Body of pancreas (tissue), 4 donors: ENCODE results near the gene IFT122. TPM values are rescaled to one million over a fixed set of nuclear protein-coding genes. Genes with fewer than 3 reads are reported as not detected.

Experiments used
- ATAC-seq: fragments of 150-250 bp; one replicate; pipeline ENCODE4 v1.9.1; 2016
- DNase-seq, 4 donors: peaks; one replicate each; pipeline ENCODE4 v3.0.0-alpha.2; 2019
- H3K27ac ChIP-seq, 4 donors: fragments of 200-600 bp; sonication (generic); 1 replicate in 3 of 4; 2 replicates in 1 of 4; pipeline versions ENCODE4 v1.5.1 to v1.6.1; 2016 to 2019; ENCODE audit warnings: mild to moderate bottlenecking in 1 of 4, mixed read lengths in 1 of 4, moderate library complexity in 1 of 4
- H3K27me3 ChIP-seq, 2 donors: fragments of 200-600 bp; sonication (generic); one replicate each; pipeline ENCODE4 v1.6.0; 2016; ENCODE audit warnings: mild to moderate bottlenecking in 1 of 2
- H3K36me3 ChIP-seq, 2 donors: fragments of 200-600 bp; sonication (generic); replicated peaks in 1 of 2; 2 replicates each; pipeline ENCODE4 v1.5.1; 2016; ENCODE audit warnings: low read depth in 2 of 2; ENCODE audit not compliant: insufficient read depth in 1 of 2
- H3K4me1 ChIP-seq: fragments of 200-600 bp; sonication (generic); one replicate; pipeline ENCODE4 v1.6.0; 2016
- H3K4me3 ChIP-seq, 2 donors: fragments of 200-600 bp; sonication (generic); 1 replicate in 1 of 2; 2 replicates in 1 of 2; pipeline ENCODE4 v1.5.1; 2016 to 2019
- H3K9me3 ChIP-seq, 3 donors: fragments of 200-600 bp; sonication (generic); 1 replicate in 2 of 3; 2 replicates in 1 of 3; pipeline ENCODE4 v1.5.1; 2016
- POLR2A ChIP-seq, 3 donors: fragments of 450-650 bp; IDR thresholded peaks; one replicate each; pipeline ENCODE4 v1.6.1; 2016; ENCODE audit warnings: antibody characterized with exemption in 3 of 3, mild to moderate bottlenecking in 2 of 3
- WGBS, 2 donors: methylation state at CpG; one replicate each; pipeline ENCODE4 v1.1.5; 2017; 5-methylcytosine and 5-hydroxymethylcytosine counted together
- intact Hi-C: fragments of 100-400 bp; cut with DNase I; formaldehyde crosslinking; loops from one replicate; pipeline ENCODE4 v1.15.1; 2023
- total RNA-seq, 2 donors: library from RNA; depleted of rRNA; stranded (reverse); fragments of >200 nt; gene quantifications; one replicate each; pipeline ENCODE4 v1.1.0, GENCODE V29; 2016
- TF ChIP-seq, protein P1 (sequence below), 7 experiments: fragments of 450-650 bp in 4 of 7; fragments of 200-600 bp in 3 of 7; sonication (generic) in 3 of 7; IDR thresholded peaks; one replicate each; pipeline ENCODE4 v1.5.1; 2016 to 2019; ENCODE audit warnings: antibody characterized with exemption in 7 of 7

IFT122 gene
- total RNA-seq, 2 donors from 2014 or later = 10.5 to 34.8 TPM

DNA sequence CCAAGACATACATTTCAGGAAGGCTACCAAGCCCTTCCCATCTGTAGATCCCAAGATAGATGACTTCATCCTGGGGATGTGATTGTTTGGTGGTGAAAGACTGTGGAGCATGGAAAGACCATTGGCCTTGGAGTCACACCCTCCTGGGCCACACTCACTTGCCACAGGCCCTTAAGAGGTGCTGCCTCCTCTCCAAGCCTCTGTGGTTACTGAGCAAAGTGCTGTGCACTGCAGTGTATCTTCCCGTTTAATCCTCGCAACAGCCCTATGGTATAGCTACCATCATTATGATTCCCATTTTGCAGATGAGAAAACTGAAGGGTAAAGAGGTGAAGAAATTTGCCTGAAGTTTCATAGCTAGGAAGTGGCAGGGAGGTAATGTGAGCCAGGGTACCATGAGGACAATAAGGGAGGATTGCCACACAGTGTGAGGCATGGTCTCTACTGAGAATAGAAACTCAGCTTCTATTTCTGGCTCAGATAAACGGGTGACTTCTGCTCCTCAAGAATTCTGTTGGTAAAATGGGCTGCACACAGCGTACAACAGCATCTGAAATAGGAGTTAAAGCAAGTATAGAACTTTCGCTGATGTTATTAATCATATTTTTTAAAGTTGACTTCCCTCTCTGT lies 64.6 kb downstream of the IFT122 start:
- TF ChIP-seq, protein P1, sequence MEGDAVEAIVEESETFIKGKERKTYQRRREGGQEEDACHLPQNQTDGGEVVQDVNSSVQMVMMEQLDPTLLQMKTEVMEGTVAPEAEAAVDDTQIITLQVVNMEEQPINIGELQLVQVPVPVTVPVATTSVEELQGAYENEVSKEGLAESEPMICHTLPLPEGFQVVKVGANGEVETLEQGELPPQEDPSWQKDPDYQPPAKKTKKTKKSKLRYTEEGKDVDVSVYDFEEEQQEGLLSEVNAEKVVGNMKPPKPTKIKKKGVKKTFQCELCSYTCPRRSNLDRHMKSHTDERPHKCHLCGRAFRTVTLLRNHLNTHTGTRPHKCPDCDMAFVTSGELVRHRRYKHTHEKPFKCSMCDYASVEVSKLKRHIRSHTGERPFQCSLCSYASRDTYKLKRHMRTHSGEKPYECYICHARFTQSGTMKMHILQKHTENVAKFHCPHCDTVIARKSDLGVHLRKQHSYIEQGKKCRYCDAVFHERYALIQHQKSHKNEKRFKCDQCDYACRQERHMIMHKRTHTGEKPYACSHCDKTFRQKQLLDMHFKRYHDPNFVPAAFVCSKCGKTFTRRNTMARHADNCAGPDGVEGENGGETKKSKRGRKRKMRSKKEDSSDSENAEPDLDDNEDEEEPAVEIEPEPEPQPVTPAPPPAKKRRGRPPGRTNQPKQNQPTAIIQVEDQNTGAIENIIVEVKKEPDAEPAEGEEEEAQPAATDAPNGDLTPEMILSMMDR (IDR thresholded peaks at IDR 0.05) = no peak
- TF ChIP-seq POLR2A (IDR thresholded peaks at IDR 0.05) = no peak
- no peak for DNase-seq
- peaks cover 0 to 16% of the 10 kb centered on the region in 2 donors for H3K36me3 ChIP-seq
- no peaks in the 10 kb centered on the region for H3K4me1 ChIP-seq
- no peak for ATAC-seq
- intact Hi-C loops = no loop called here
- no peaks in the 10 kb centered on the region for H3K9me3 ChIP-seq
- no peak overlapping the region for H3K4me3 ChIP-seq
- H3K27me3 ChIP-seq = no peaks in the 10 kb centered on the region
- WGBS, 2 donors = 84 to 95% methylated on average over 5 of the region's 5 CpGs
- H3K27ac ChIP-seq = no peak overlapping the region

DNA sequence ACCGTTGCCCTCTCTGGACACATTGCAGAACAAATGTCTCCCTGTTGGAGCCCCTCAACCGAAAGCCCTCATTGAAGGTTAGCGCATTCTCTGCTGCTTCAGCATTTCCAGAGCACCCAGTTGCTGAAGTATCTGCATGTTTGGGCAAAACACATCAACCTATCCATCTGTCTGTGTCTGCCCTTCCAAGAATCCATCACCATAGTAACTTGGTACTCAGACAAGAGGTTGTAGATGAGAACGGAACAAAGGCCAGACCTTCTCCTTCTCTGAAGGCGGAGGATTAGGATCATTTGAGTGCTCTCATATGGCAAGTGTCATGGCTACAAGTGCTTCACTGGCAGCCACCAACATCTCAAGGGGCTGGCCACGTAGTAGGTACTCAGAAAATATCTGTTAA lies 65.3 kb downstream of the IFT122 start:
- ATAC-seq = no peak
- Histone ChIP-seq H3K36me3 (peaks cover 0 to 13% of the 10 kb centered on the region in 2 donors), H3K4me1 (no peaks in the 10 kb centered on the region), H3K9me3 (no peaks in the 10 kb centered on the region), H3K4me3 (no peak overlapping the region), H3K27me3 (no peaks in the 10 kb centered on the region), H3K27ac (no peak overlapping the region)
- no peak for TF ChIP-seq POLR2A (IDR thresholded peaks at IDR 0.05)
- TF ChIP-seq, protein P1 (IDR thresholded peaks at IDR 0.05) = no peak
- 95 to 96% methylated on average over 6 of the region's 6 CpGs for WGBS, 2 donors
- no peak for DNase-seq
- intact Hi-C loops = no loop called here

DNA sequence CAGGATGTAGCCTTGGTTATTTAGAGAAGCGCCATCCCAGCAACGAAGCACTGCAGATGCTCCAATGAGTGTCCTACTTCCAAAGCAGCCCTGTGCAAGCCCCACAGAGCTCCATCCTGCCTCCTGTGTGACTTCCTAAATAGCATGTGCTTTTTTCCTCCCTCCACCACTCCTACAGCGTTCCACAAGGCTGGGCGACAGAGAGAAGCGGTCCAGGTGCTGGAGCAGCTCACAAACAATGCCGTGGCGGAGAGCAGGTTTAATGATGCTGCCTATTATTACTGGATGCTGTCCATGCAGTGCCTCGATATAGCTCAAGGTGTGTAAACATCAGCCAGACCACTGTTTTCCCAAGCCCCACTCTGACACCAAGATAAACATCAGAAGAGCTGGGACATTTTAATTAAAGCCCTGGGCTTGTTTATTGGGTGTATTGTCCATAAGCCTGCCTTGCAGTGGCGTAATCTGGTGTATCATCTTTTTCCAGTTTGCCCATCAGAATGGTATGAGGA lies 66.3 kb downstream of the IFT122 start:
- WGBS, 2 donors = 70 to 71% methylated on average over 9 of the region's 9 CpGs
- no peak for ATAC-seq

DNA sequence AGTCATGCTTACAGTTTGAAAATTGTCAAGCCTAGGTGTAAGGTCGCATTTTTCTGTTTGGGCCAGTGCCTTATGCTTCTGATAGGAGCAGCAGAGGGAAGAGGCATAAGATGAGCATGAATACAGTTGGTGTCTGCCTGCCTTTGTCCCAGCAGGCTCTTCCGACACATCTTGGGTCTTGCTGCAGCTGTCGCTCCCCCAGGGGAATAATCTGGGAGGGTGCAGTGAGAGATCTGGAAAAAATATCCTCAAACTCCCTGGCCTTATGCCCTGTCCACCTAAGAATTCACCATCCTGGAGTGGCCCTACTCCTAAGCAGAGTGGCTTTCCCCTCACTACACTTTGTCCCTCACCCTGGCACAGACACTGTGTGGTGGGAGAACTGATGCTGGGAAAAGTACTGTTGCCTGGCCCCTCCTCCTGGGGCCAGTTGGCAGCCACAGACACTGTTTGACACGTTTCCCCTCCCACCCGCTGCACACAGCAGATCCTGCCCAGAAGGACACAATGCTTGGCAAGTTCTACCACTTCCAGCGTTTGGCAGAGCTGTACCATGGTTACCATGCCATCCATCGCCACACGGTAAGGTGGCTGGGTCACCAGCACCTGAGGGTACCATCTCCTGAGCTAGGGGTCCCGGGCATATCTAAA lies 67.3 kb downstream of the IFT122 start:
- no peak overlapping the region for H3K4me3 ChIP-seq
- no peak overlapping the region for H3K27ac ChIP-seq
- H3K27me3 ChIP-seq = no peaks in the 10 kb centered on the region
- 76 to 79% methylated on average over 6 to 9 of the region's 9 CpGs for WGBS, 2 donors
- no peaks in the 10 kb centered on the region for H3K9me3 ChIP-seq
- no peak for ATAC-seq
- no peak for DNase-seq
- H3K36me3 ChIP-seq = peaks cover 0 to 13% of the 10 kb centered on the region in 2 donors
- no peaks in the 10 kb centered on the region for H3K4me1 ChIP-seq
- TF ChIP-seq, protein P1 (IDR thresholded peaks at IDR 0.05) = no peak
- no peak for TF ChIP-seq POLR2A (IDR thresholded peaks at IDR 0.05)
- intact Hi-C loops = no loop called here

More for the DNA sequence above, 66.3 kb downstream of the IFT122 start:
- Histone ChIP-seq H3K9me3 (no peaks in the 10 kb centered on the region), H3K27ac (no peak overlapping the region), H3K36me3 (peaks cover 0 to 13% of the 10 kb centered on the region in 2 donors), H3K4me3 (no peak overlapping the region), H3K4me1 (no peaks in the 10 kb centered on the region), H3K27me3 (no peaks in the 10 kb centered on the region)
- no peak for DNase-seq
- intact Hi-C loops = no loop called here
- no peak for TF ChIP-seq POLR2A (IDR thresholded peaks at IDR 0.05)
- TF ChIP-seq, protein P1 (IDR thresholded peaks at IDR 0.05) = no peak
